ENCODE measurements around the gene ANXA2.

The ANXA2 gene

DNA sequence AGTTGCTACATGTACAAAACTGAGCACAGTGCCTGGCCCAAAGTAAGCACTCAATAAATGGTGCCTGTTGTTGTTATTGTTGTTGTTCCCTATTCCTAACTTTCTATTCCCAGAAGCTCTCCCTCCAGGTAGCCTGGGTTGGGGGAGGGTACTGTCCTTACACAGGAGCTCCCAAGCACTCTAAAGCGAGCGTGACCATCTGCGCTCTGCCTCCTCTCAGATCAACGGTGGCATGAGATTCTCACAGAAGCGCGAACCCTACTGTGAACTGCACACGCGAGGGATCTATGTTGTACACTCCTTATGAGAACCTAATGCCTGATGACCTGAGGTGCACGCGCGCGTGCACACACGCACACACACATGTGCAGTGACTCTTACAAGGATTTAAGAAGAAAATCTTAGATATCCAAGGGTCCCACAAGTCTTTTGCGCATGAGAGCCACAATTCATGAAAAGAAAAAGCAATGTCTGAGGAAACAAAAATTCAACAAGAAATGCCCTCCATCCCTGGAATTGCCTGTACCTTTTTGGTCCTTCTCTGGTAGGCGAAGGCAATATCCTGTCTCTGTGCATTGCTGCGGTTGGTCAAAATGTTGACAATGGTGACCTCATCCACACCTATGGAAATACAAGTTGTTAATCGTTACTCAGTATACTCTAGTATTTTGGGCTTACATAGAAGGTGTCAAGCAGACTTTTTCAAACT is 33.7 kb downstream of the ANXA2 start:
- DNase-seq = peak in 1 of 3 experiments; percentile 44

DNA sequence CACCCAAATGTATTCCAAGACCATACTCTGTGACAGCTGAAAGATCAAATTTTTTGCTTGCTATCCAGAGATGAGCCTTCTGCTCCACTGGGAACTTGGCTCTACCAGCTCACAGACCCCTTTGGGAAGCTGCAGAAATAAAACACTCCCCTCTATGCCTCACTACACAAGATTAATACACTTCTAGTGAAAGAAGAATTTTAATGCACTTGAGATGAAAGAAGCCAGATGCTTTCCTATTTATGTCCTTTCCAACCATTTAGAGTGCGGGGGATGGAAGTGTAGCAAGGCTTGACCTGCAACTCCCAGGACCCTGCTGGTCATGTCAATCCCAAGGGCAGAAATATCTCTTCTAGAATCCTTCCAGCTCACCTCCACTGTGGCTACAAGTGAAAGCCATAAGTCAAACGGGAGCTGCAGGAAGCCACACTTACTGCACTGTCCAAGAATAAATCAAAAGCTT is 34.7 kb downstream of the ANXA2 start:
- DNase-seq = no peak

DNA sequence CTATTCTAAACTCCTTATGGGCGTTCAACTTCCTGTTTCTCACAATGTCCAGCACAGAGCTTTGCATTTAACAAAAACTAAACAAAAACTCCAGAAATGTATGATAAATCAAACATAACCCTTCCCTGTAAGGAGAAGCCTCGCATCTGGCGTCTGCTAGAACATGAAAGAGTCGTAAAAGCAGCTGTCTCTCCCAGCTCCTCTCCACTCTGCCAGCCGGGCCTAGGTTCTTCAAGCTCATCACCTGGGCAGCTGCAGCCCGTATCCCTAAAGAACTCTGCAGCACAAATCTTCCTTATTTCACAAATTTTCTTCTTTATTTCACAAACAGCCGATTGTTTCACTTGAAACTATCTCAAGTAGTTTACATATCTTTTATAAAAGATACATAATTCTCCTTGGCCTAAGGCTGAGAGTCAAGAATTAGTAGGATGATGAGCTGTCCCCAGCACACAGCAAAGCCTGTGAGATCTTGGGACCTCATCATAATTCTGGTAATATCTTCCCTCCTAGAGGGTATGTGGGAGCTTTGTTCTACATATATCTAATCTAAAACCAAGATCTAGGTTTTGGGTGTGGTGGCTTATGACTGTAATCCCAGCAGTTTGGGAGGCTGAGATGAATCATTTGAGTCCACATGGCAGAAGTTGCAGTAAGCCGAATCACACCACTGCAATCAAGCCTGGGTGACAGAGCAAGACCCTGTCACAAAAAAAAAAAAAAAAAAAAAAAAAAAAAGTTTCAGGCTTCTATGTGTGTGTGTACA is 35.3 kb downstream of the ANXA2 start:
- DNase-seq = peak in 1 of 3 experiments; percentile 16

DNA sequence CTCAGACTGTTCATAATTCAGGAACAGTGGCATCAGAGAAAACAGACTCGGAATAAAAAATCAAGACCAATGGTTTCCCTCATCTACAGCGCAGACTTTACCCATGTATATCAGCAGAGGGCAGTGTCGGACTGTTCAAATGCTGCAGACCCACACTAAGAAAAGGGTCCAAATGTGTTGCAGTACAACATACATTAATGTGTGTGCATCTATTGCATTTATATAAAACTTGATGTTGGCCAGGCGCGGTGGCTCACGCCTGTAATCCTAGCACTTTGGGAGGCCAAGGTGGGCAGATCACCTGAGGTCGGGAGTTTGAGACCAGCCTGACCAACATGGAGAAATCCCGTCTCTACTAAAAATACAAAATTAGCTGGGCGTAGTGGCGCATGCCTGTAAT is 38.0 kb downstream of the ANXA2 start:
- peak; percentile 52 to 89 (median 55) for DNase-seq

DNA sequence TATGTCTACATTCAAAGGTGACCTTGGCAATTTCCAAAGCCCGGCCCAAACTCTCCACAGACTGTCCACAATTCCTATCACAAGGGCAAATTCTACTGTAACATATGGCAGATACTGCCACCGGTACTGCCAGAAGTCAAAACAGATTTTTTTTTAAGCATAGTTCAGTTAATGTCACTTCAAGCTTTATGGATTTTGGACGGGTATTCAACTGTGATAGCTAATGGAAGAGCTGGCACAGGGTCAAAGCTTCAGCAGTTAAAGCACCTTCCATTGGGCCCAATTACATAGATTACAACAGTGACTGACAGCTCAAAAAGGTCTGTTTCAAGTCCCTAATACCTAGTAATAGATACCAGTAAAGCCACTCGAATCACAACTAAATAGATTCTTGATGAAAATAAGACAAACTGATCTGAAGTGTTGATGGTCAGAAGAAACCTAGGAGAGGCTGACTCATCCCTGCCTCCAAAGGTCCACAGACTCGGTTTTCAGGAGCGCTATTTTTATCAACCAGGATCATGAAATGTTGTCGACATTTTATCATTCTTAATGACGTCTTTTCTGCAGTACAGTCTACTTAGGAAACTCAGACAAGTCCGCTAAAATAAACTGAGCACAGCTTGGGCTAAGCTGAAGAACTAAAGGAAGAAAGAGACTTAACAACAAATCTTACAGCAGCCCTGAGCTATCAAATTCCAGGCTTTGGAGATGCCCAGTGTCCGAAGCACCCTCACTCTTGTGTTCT is 38.7 kb downstream of the ANXA2 start:
- peak; percentile 55 to 91 (median 85) for DNase-seq

DNA sequence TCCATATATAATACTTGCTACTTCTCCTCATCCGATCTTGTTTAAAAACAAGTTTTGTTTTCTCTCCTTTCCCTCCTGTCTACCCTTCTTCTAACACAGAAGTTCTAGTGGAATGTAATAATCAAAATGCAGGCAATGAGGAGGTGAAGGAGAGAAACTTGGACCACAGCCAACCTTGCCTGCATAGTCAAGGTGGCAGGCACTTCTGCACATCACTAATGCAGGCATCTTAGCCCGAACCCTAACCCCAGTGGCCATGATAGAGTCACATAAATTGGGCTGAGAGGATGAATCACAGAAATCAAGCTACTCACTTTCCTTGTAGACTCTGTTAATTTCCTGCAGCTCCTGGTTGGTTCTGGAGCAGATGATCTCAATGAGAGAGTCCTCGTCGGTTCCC is 41.0 kb downstream of the ANXA2 start:
- no peak for DNase-seq

DNA sequence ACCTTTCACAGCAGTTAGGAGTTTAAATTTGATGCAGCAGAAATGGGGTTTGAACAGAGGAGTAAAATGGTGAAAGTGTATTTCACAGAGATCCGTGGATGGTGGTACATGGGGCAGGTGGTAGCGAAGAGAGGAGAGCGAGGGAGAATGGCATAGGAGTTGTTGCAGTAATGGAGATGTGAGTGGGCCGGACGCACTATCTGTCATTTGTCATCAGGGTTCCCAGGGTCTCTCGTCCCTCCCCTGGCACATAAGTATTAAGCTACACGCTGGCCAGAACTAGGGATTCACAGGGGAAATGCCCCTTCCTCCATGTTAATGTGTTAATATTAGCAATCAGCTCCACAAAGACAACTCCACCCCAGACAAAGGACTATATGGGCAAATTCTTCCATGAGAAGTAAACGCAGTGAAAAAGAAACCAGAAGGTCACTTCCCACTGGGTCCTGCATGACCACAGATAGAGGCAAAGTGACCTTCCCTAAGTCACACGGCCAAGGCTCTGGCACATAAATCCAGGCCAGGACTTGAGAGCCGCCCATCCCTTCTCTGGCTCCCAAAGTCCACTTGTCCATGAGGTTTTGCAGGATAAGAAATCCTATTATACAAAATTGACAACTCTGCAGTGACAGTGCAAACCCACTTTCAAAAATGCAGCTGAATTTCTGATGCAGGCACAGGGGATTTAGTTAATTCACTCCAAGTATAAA is 42.5 kb downstream of the ANXA2 start:
- DNase-seq = no peak

DNA sequence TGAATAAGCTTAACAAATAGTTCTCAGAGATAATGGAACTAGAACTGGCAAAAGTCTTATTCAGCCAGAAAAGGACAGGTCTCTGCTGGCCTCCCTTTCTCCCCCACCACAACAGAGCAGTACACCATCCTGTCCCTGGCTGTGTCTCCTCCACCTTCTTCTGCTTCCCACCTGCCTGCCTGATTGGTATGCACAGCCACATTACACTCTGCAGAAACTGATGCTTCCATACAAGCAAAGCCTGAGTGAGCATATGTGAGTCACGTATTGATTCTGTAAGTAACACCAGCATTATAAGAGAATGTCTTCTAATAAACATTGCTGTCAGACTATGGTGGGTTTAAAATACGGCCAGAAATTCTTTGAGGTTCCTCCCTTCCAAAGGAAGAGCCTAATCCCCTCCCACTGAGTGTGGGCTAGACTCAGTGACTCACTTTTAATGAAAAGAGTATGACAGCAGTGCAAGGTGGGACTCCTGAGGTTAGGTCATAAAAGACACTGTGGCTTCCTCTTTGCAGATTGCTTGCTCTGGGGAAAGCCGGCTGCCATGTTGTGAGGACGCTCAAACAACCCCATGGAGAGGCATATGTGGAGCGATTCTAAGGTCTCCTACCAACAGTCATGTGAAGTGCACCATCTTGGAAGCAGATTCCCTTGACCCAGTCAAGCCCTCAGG is 44.4 kb downstream of the ANXA2 start:
- no peak for DNase-seq

DNA sequence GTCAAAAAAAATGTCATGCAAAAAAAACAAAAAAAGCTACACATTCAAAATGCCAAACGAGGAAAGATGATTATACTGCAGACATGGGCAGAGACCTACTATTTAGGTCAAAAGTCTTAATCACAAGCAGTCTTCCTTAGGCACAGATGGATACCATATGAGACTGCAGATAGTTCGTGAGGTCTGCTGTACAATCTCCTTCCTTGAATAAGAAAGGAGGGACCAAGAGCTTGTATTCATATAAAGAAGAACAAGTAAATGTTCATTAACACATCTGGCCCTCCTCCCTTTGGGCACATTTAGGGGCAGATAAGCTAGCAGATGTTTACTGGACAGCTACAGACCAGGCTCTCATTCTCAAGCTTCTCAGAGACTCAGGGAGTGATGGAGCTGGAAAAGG is 45.3 kb downstream of the ANXA2 start:
- DNase-seq = no peak

DNA sequence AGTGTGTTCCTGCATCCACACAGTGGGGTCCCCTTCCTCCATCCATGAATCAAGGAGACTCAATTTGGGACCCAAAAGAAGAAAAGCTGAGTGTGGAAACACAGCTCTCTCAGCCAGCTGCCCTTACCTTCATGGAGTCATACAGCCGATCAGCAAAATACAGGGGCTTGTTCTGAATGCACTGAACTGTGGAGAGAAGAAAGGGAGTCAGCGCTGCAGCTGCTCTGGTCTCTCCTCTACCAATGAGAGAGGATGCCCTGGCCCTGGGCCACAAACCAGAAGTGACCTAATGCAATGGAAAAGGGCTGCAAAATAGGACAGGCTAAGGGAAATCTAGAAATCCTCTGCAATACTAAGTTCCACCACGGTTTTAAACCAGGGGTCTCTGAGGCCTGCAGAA is 46.7 kb downstream of the ANXA2 start:
- peak in 2 of 3 experiments; percentile 34 to 67 for DNase-seq

DNA sequence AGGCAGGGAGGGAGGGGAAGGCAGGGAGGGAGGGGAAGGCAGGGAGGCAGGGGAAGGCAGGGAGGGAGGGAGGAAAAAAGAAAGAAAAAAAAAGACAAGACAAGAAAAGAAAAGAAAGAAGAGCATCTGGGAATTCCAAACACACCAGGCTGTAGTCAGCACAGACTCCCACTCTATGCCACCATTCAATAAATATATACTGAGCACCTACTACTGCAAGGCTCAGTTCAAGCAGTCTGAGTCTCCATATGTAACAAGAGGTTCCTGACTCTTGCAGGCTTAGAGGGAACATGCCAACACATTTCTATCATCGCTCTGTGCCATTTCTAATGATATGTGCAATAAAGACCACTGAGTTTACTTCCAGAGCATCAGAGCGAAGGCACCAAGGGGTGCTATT is 47.7 kb downstream of the ANXA2 start:
- no peak for DNase-seq

DNA sequence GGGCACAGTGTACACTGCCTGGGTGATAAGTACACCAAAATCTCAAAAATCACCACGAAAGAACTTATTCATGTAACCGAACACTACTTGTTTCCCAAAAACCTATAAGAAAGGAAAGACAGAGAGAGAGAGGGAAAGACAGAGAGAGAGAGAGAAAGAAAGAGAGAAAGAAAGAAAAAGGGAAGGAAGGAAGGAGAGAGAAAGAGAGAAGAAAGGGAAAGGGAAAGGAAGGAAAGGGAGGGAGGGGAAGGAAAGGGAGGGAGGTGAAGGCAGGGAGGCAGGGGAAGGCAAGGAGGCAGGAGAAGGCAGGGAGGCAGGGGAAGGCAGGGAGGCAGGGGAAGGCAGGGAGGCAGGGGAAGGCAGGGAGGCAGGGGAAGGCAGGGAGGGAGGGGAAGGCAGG is 48.2 kb downstream of the ANXA2 start:
- no peak for DNase-seq

DNA sequence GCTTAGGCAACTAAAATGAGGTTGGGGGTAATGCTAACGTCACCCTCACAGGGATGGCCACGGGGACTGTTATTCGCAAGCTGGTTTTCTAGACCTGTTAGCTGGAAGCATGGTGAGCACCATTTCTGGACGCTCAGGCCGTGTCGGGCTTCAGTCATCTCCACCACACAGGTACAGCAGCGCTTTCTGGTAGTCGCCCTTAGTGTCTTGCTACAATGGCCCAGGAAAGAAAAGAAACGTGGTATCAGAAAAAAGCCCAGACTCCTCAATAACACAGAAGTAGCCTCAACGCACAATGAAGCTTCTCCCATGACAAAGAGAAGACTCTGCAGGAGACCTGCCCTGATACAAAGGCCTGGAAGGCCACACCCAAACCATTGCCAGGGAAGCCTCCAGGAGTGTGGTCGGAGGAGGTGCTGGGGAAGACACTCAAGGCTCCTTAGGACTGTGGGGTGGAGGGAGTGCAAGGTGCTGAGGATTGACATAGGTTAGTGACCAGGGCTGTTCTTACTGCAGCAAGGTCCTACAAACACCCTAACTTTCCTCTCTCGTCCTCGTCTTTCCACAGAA is 50.2 kb downstream of the ANXA2 start:
- DNase-seq = no peak

DNA sequence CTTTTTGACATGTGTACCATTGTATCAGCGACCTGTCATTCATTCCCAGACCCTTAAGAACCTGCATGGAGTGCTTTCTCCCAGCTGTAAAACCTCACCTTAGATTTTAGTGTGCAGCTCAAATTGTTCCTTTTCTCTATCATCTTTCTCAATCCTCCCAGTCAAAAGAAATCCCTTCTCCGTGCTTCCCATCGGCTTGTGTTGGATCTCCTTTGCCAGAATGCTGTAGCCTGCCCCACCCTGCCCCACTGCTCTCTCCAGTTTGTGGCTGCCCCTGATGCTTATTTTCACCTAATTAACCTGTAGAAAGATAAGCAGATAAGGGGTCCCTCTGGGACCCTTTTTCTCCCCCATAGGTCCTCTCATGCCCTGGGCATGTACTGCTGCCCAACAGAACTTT is 51.1 kb downstream of the ANXA2 start:
- no peak for DNase-seq

DNA sequence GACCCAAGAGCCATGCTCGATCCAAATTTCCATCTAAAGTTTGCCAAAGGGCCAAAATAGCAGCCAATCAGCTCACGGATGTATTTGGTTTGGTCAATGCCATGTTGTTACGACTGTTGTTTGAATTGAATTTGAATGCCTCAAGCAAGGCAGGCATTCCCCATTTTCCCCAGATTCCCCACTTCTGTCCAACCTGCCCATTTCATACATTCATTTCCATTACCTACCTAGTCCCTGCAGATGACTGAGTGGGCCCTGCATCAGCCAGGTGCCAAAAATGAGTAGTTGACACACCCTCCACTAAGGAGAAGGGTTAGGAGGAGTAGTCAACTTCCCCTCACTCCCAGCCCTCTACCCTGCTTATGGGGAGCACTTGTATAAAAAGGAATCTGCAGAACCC is 51.7 kb downstream of the ANXA2 start:
- DNase-seq = no peak

DNA sequence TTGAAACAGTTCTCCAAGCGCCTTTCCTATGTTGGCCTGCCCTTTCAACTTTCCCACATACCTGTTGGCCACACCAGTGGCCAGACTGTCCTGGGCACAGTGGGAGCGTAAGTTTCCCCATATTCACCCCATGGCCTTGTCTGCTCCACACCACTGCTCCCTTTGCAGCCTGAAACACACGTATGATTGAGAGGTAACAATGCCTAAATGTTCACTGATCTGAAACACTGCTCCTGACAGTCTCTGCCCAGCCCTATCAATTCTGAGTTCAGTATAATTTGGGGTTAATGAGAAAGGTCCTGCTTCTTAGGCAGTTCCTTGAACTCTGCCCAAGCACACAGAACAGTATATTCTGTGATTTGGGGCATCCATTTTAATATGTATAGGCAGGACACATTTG is 52.2 kb downstream of the ANXA2 start:
- no peak for DNase-seq

DNA sequence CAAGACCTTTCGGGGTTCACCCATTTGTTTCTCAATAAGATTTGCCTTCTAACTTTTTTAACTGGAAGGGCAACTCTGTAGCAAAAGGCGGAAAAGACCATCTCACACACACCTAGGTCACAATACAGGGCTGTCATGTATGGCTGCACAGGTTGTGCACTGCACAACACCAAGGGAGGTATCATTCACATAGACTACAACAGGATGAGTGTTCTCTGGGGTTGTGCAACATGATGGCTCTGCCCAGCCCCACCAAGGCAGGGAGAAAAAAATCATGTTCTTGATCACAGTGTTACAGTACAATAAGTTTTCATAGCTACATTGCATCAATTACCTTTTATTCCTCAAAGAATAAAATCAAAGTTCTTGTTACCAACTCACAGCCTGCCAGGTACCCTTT is 52.8 kb downstream of the ANXA2 start:
- no peak for DNase-seq

DNA sequence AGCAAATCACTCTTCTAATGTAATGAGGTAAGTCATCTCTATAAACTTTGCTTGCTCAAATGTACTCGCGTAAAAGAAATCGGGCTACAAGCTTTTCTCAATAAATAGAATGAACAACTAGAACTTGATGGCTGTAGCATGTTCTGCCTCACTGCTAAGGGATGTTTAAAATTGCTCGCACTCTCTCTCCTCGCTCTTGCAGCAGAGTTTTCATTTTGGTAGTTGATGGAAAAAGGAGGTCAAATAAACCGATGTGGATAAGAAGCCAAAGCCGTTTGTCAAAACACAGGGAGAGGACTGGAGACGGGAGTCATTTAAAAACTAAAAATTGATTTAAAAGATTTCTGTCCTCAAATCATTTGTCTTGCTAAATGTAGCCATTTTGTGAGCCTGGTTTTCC is 53.3 kb downstream of the ANXA2 start:
- no peak for DNase-seq

DNA sequence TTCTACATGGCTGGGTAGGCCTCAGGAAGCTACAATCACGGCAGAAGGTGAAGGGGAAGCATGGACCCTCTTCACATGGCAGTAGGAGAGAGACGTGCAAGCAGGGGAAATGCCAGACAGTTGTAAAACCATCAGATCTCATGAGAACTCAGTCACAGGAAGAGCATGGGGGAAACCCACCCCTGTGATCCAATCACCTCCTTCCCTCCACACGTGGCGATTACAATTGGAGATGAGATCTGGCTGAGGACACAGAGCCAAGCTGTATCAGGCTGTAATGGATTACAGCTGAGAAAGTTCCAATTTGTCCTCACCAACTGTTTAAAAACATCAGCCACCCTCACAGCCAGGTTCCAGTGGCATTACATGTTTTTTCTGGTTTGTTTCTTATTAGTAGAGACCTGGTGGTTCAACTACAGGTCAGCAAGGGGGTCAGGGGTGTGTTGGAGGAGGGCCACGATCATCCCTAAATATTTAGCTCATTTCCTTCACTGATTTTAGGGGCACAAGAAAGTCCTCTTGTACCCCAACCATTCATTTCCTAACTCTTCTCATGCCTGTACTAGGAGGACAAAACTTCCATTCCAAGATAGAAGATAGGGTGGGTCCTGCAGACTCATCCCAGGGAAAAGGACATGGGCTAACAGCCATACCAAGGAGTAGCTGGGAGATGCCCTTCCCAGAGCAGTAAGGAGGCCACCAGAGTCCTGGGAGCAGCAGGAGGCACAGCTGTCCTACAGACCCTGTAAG is 54.4 kb downstream of the ANXA2 start:
- no peak for DNase-seq

DNA sequence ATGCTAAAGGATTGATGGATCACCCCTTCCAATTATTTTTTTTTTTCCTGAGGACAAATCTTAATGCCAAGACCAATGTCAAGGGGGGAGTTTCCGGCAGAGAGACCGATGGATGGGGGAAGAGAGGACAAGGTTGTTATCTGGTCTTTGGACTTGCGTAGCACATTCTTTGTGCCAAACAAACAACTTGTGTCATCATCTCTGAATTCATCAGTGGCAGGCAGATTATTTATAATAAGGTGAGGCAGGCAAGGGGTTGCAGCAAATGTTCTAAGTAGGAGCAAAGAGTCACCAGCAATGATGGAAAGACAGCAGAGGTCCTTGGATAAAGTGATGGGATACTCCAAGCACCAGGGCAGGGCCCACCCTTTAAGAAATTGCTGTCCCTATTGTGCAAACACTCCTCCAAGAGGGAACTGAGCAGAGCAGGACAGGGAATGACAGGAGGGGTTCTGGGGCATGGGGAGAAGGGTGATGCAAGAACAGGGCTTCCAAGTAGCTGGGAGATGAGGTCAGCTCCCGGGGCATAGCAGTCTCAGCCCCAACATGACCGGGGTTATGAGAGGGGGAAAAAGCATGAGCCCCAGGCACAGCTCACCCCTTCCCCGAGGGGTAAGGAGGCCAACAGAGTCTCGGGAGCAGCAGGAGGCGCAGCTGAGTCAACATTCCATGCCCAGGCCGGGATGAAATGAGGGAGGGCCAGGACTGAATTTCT is 57.4 kb downstream of the ANXA2 start:
- DNase-seq = no peak

DNA sequence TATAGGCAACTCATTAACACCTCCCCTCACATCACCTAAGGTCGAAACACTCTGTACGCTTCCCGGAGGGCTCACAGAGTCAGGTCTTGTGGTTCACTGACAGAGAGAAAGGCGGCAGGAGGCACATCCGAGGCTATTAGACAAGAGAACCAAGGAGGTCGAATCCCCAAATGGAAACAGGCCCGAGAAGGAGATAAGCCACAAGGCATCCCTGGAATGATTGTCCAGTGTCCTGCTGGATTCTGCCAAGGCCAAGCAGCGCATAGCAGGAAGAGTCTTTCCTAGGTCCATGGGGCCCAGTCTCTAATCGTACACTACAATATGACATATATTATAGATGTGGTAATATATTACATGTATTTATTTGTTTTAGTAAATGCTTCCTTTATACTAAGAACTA is 58.5 kb downstream of the ANXA2 start:
- DNase-seq = no peak

All from NCI-H1417 (cell line).